Fibroblast of pulmonary artery (primary cell): ENCODE measurements around the gene PROX1.

Experiments
- DNase-seq: peaks from one replicate; pipeline ENCODE4 v3.0.0-alpha.2; 2010; ENCODE audit warnings: low read depth
- H3K4me3 ChIP-seq: replicated peaks from 2 replicates; pipeline ENCODE4 v1.5.1; 2011; ENCODE audit warnings: low read depth, mild to moderate bottlenecking, control low read depth, low read length, moderate library complexity
- CTCF ChIP-seq: IDR thresholded peaks from 2 replicates; pipeline ENCODE4 v1.5.1; 2011; ENCODE audit warnings: mild to moderate bottlenecking, control low read depth, low read length, inconsistent platforms; ENCODE audit errors: missing control alignments

Gene PROX1

DNA sequence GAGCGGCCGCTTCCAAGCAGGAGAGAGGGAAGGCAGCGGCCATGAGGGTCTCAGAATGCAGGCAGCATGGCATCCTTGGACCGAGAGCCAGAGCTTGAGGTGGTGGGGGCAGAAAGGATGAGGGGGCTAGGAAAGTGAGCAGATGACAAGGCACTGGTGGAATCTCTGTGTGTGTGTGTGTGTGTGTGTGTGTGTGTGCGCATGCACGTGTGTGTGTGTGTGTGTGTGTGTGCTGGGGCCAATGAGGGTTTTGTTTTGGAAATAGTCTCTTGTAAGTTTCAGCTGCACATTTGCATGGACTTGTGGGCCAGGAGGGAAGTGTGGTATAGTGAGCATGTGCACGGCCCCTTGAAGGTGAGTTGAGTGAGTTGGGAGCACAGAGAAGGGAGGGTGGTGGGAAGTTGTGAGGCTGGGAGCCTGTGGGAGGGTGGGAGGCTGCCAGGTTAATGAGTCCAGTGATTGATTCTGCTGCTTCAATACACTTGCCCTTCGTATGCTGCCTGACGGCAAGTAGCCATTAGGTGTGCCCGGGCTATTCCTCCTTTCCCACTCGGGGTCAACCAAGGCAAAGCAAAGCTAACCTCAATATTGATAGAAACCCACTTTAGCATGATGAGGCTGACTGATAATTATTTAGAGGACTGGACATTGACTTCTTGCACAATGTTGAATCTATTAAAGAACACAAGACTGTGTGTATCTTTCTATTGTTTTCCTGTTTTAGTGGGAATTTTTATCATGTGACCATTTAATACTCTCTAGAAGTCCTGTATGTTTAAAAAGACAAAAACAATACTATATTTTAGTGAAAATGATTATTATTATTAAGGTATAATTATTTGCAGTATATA is 80.3 kb downstream of the PROX1 start:
- H3K4me3 ChIP-seq, result no peak overlapping the region
- no peak for TF ChIP-seq CTCF
- DNase-seq, result no peak

- H3K4me3 ChIP-seq, result no peak overlapping the region
- no peak for DNase-seq
- TF ChIP-seq CTCF, result no peak
These were observed 81.2 kb downstream of the PROX1 start for GRCh38 chr1:214068979-214069378.

GRCh38 chr1:214071469-214071868 is 83.7 kb downstream of the PROX1 start:
- H3K4me3 ChIP-seq, result no peak overlapping the region
- DNase-seq, result no peak
- no peak for TF ChIP-seq CTCF

DNA sequence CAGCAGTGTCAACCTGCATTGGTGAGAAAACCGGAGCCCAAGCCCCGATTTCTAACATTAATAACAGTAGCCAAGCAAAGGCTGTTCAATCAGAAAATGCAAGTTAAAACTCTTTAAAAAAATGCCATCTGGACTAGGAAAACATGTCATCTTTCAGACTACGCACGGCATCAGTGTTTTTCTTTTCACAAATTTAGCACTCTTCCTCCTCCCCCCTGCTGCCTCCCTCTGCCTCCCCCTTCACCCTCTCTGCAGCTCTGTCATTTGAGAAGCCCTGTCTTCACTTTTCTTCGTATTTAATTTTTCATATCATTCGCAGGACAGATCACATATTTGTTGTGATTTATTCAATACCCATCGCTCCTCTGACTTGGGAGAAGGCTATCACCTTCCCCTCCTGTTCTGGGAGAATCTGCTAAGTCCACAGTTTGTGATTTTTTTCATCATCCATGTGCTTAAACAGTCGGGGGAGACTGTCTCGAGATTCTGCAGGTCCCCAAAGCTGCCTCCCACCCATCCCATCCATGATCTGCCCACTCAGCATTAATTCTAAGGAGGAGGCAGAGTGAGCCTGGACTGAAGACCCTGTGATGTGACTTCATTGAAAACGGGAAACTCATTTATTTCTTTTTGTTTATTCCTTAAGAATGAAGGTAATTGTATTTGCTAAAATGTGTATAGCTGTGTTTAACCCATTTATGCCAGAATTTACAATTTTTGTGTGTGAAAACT is 84.8 kb downstream of the PROX1 start:
- DNase-seq, result no peak
- H3K4me3 ChIP-seq, result no peak overlapping the region
- TF ChIP-seq CTCF, result no peak

DNA sequence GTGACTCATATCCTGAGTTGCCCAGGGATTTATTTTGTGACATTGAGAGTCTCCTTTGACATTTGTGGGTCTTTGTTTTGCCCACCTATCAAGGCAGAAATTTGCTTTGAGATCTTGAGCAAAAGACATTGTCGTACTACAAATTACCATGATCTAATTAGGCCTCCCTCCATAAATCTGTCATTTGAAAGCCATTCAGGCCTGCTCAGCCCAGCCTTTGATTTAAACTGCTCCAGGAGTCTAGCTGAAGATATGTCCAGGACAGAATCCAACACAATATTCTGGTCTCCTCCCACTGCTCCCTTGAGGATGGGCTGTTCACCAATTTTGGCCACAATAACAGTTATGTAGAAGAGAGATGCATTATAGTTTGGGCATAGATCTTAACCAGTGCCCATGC is 86.7 kb downstream of the PROX1 start:
- no peak for TF ChIP-seq CTCF
- H3K4me3 ChIP-seq, result no peak overlapping the region
- DNase-seq, result no peak

GRCh38 chr1:214075305-214075998 is 87.7 kb downstream of the PROX1 start:
- TF ChIP-seq CTCF, result no peak
- no peak overlapping the region for H3K4me3 ChIP-seq
- DNase-seq, result no peak
